ENCODE data around the gene MERTK. TPM values are rescaled to one million over a fixed set of nuclear protein-coding genes. Genes with fewer than 3 reads are reported as not detected.

The MERTK gene
- total RNA-seq, 1 donor from 2014 or later: 20.4 TPM

DNA sequence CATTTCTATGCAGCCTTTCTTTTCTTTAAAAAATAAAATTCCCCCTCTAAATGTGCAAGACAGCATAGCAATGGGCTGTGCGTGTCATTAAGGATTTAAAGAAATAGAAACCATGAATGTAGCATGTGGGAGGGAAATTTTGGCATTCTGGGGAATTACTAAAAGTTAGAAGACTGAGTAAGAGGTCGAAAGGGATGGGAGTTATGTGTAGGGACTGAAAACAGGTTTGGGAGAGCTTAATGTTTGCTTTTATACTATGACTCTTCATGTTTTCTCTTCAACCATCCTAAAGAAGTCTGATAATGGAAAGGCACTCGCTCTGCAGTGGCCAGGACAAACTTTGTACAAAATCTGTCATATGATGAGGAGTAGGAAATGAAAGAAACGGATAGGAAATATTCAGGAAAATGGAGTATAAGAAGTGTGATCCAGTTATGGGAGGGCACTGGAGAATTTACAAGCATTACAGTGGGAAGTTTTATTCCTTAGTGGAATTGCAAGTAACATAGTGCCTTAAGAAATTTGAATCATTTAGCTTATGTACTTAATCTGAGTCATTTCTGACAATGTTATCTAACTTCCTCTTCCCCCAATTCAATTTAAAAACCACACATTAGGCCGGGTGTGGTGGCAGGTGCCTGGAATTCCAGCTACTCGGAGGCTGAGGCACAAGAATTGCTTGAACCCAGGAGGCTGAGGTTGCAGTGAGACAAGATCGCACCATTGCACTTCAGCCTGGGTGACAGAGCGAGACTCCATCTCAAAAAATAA lies 177.3 kb downstream of the MERTK start:
- DNase-seq (ENCODE audit: low spot score): no peak

DNA sequence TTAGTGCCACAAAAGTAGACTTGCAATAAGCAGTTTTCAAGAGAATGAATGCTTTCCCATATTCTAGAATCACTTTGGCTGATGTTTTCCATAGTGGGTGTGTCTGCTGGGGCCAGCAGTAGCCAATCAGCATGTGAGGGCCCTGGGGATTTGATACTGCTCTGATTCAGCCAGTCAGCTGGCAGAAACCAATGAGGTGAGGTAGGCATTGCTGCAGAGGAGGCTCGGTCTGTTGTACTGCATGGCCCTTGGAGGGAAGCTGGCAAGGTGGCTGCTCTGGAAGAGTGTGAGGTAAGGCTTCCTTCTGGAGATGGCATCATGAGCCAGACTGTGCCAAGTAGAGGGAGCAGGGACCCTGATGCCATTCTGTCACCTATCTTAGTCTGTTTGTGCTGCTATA lies 179.4 kb downstream of the MERTK start:
- DNase-seq (ENCODE audit: low spot score): no peak

Other genes starting within 250 kb of the MERTK start
- 24.7 TPM for gene ANAPC1, start 14.4 kb upstream of the MERTK start, total RNA-seq
- gene TMEM87B, start 156.7 kb downstream of the MERTK start, total RNA-seq: 36.3 TPM
- 2.9 TPM for gene FBLN7, start 239.8 kb downstream of the MERTK start, total RNA-seq